HL-60 (cell line): Measurements from ENCODE around the gene ZMIZ1.

Experiments
- DNase-seq, 2 experiments: peaks; one replicate each; pipeline ENCODE4 v3.0.0-alpha.2; 2010 to 2020; ENCODE audit warnings: low read depth in 1 of 2, low spot score in 1 of 2
- H3K27ac ChIP-seq: fragments of 250-450 bp; sonication (Bioruptor Pico); replicated peaks from 2 replicates; pipeline ENCODE4 v1.5.1; 2020; ENCODE audit warnings: mild to moderate bottlenecking, moderate library complexity
- H3K27me3 ChIP-seq: fragments of 250-450 bp; sonication (Bioruptor Pico); 2 replicates; pipeline ENCODE4 v1.5.1; 2021; ENCODE audit warnings: mild to moderate bottlenecking, moderate library complexity; ENCODE audit not compliant: insufficient read depth, poor library complexity, severe bottlenecking
- H3K4me3 ChIP-seq: replicated peaks from 2 replicates; pipeline ENCODE4 v1.5.1; 2011; ENCODE audit warnings: mild to moderate bottlenecking, control low read depth, low read length; ENCODE audit not compliant: insufficient read depth
- CTCF ChIP-seq: IDR thresholded peaks from one replicate; pipeline ENCODE4 v1.5.1; 2011; ENCODE audit warnings: low read length, control low read depth, inconsistent platforms; ENCODE audit not compliant: insufficient read depth
- GABPA ChIP-seq: IDR thresholded peaks from 2 replicates; pipeline ENCODE4 v1.6.1; 2012; ENCODE audit warnings: low read depth
- POLR2AphosphoS5 ChIP-seq: IDR thresholded peaks from 2 replicates; pipeline ENCODE4 v1.6.1; 2012; ENCODE audit warnings: low read depth
- SPI1 ChIP-seq: IDR thresholded peaks from 2 replicates; pipeline ENCODE4 v1.6.1; 2012; ENCODE audit warnings: low read depth, mild to moderate bottlenecking, borderline replicate concordance
- TF ChIP-seq, protein P1 (sequence below): IDR thresholded peaks from 2 replicates; pipeline ENCODE4 v1.6.1; 2012; ENCODE audit warnings: low read depth; ENCODE audit not compliant: insufficient replicate concordance

The ZMIZ1 gene

DNA sequence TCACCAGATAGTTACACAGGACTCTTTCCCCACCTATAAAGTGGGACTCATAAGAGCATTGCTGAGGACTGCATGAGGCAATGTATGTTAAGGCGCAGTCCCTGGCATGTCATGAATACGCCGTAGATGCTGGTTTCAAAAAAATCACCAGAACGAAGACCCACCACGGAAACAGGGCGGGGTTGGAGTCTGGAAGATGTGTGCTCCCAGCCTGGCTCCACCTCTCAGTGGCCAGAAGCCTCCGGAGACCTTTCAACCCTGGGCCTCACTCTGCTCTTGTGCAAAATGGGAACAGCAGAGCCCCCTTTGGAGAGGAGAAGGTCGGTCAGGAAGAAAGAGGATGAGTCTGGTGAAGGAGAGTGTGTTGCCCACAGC is 12.4 kb upstream of the ZMIZ1 start:
- H3K4me3 ChIP-seq, result no peak overlapping the region
- TF ChIP-seq POLR2AphosphoS5, result no peak
- no peak for TF ChIP-seq GABPA
- no peak for TF ChIP-seq SPI1
- TF ChIP-seq, protein P1, sequence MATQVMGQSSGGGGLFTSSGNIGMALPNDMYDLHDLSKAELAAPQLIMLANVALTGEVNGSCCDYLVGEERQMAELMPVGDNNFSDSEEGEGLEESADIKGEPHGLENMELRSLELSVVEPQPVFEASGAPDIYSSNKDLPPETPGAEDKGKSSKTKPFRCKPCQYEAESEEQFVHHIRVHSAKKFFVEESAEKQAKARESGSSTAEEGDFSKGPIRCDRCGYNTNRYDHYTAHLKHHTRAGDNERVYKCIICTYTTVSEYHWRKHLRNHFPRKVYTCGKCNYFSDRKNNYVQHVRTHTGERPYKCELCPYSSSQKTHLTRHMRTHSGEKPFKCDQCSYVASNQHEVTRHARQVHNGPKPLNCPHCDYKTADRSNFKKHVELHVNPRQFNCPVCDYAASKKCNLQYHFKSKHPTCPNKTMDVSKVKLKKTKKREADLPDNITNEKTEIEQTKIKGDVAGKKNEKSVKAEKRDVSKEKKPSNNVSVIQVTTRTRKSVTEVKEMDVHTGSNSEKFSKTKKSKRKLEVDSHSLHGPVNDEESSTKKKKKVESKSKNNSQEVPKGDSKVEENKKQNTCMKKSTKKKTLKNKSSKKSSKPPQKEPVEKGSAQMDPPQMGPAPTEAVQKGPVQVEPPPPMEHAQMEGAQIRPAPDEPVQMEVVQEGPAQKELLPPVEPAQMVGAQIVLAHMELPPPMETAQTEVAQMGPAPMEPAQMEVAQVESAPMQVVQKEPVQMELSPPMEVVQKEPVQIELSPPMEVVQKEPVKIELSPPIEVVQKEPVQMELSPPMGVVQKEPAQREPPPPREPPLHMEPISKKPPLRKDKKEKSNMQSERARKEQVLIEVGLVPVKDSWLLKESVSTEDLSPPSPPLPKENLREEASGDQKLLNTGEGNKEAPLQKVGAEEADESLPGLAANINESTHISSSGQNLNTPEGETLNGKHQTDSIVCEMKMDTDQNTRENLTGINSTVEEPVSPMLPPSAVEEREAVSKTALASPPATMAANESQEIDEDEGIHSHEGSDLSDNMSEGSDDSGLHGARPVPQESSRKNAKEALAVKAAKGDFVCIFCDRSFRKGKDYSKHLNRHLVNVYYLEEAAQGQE, result no peak
- no peak for TF ChIP-seq CTCF
- H3K27ac ChIP-seq, result no peak overlapping the region
- DNase-seq, result no peak
- H3K27me3 ChIP-seq, result no peaks in the 10 kb centered on the region

DNA sequence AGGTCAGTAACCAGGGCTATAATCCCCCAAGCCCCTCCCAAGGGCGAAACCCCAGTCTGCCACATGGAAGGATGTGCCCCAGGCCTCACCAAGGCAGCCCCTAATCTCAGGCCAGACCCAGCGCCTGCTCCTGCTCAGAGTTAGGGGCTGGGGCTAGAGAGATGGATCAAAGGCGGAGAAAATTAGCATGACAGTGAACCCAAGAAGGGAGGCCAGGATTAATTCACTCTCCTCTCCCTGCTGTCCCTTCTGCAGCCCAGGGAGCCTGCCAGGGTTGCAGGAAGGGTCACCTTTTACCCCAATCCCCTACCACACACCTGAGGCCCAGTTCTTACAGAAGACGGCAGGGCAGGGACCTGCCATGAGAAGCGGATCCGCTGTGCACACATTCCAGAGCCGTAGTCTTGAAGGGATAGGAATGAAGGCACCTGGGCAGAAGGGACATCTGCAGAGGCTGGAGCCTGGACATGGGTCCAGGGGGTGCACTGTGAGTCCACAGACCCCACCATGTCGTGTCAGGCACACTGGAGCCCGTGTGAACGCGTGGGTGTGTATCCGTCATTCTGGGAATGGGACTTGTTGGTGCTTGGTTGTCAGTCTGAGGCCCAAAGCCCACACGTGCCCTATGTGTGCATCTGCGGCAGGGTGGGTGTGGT is 11.9 kb upstream of the ZMIZ1 start:
- no peak overlapping the region for H3K4me3 ChIP-seq
- TF ChIP-seq GABPA (no peak), CTCF (no peak), POLR2AphosphoS5 (no peak), SPI1 (no peak)
- TF ChIP-seq, protein P1, result no peak
- no peak for DNase-seq

DNA sequence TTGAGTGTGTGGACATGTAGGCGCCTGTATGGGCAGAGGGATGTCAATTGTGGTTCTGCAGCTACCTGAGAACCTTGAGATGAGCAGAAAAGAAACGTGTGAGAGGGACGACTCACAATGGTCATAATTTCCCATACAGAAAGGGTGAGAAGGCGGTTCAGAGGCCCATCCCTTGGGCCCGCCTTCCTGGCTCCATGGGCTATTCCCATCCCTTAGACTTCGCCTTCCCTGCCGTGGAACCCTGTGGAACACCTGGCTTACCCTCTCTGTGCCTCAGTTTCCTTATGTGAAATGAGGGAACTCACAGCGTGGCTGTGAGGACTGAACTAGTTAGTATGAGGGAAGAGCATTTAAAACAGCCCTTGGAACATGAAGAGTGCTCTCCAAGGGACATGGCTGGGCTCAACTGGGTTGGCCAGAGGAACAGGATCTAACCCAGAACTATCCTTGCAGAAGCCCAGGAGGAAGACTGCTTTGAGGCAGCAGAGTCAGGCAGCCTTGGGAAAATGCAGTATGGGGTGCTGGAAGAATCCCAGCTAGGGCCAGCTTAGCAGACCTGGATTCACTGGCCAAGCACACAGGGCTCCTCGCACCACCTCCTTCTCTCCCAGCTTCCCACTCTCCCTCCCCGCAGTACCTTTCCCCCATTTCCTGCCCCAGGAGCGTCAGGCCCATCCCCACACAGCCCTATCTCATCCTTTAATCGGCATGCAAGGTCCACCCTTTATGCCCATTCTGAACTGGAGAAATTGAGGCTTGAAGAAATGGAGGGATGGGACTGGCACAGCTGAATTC is 11.1 kb upstream of the ZMIZ1 start:
- TF ChIP-seq, protein P1, result no peak
- TF ChIP-seq GABPA (no peak), SPI1 (no peak), POLR2AphosphoS5 (no peak), CTCF (no peak)
- no peak for DNase-seq
- no peak overlapping the region for H3K27ac ChIP-seq
- no peaks in the 10 kb centered on the region for H3K27me3 ChIP-seq
- H3K4me3 ChIP-seq, result no peak overlapping the region

More for the DNA sequence above, 11.9 kb upstream of the ZMIZ1 start:
- Histone ChIP-seq H3K27me3 (no peaks in the 10 kb centered on the region), H3K27ac (no peak overlapping the region)
